GM19438 (cell line): ENCODE measurements around the gene TRIM24.
"Not testable (repeated sequence)": the region's sequence is repeated elsewhere in the genome, so short reads cannot be mapped to it uniquely, and the experiment has no call there.

ENCODE experiments used
- ATAC-seq: cut with Tn5 transposase; IDR thresholded peaks from one replicate; pipeline ENCODE4 v1.9.1; 2021; ENCODE audit warnings: low read depth; ENCODE audit not compliant: unreplicated experiment

Gene TRIM24

DNA sequence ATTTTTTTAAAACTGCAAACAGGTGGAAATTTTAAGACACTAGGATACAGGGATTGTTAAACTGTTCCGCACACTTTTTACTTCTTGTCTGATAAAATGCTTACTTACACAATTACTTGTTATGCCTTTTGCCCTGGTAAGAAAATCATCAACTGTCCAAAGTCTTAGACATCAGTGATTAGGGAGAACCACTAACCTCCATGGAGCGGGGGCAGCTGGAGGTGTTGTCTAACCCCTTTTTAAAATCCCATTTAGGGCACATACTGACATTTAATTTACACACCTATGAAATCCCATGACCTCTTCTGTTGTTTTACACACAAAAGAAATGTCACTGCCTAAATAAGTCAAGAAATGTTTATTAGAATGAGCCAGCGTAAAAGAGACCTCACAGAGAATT is 65.7 kb downstream of the TRIM24 start:
- ATAC-seq: no peak

DNA sequence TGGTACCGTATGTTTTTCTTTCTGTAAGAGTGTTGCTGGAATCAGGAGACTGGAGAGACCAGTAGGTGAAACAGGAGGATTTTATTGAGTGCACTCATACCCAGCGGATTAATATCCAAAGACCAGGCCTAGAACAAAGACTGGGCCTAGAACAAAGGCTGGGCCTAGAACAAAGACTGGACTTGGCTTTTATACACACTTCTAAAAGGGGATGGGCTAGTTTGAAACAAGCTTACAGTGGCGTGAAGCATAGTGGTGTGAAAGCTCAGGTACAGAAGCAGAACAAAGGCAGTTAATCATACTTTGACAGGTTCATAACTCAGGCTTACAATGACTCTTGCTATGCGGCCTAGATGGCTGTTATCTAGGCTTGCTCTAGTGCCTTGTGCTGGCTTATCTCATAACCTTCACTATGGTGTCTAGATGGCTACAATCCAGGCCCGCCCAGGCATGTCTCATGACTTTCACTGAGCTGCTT is 67.7 kb downstream of the TRIM24 start:
- no peak for ATAC-seq

DNA sequence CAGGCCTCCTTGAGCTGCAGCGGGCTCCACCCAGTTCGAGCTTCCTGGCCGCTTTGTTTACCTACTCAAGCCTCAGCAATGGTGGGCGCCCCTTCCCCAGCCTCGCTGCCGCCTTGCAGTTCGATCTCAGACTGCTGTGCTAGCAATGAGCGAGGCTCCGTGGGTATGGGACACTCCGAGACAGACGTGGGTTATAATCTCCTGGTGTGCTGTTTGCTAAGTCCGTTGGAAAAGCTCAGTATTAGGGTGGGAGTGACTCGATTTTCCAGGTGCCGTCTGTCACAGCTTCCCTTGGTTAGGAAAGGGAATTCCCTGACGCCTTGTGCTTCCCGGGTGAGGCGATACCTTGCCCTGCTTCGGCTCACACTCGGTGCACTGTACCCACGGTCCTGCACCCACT is 76.8 kb downstream of the TRIM24 start:
- not testable (repeated sequence) for ATAC-seq

DNA sequence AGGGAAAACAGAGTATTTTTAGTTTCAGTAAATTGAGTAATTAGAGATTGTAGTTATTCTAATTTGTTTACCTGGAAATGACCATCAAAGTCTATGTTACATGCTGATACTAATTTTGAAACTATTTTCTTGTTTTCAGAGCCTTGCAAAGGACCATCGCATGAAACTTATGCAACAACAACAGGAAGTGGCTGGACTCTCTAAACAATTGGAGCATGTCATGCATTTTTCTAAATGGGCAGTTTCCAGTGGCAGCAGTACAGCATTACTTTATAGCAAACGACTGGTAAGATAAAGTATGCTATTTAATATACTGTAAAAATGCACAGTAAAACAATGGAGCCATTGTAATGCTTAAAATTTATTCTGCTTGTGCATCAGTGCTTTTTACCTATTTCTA is 78.5 kb downstream of the TRIM24 start:
- ATAC-seq: peak; percentile 65

DNA sequence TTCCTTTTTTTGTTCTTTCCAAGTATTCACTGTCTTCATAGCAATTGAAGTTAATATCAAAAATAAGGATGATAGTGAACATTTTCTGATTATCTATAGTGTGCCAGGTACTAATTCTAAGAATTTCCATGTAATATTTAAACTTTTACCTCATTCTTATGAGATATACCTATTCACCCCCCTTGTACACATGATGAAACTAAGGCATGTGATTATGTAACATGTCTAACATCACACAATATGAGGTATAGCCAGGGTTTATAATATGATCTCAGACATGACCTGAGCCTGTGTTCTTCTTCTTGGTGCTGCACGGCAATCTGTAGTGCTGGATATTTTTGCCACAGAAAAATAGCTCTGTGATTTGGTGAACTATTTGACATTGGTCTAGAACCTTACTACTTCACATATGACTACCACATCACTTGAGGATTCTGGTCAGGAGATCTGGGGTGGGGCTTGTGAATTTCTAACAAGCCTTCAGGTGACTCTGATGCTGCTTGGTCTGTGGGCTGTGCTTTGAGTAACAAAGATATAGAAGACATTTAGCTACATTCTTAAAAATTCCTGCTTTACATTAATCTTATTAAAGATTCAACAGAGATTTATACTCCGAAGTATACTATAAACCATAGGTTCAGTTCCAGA is 79.1 kb downstream of the TRIM24 start:
- no peak for ATAC-seq

DNA sequence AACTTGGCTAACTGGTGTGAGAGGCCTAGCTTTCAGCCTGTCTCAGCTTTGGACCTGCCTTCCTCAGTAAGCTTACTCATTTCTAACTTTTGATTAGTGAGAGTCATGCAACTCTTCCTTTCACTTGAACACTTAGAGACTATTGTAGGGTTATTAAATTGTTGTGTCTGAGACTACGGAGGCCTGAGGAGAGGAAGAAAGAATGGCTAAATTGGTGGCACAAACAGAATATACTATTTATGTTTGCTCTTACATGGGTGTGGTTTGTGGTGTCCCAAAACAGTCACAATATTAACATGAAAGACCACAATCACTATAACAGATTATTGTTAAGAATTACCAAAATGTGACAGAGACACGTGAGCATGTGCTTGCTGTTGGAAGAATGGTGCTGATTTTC is 82.1 kb downstream of the TRIM24 start:
- ATAC-seq: peak; percentile 79

DNA sequence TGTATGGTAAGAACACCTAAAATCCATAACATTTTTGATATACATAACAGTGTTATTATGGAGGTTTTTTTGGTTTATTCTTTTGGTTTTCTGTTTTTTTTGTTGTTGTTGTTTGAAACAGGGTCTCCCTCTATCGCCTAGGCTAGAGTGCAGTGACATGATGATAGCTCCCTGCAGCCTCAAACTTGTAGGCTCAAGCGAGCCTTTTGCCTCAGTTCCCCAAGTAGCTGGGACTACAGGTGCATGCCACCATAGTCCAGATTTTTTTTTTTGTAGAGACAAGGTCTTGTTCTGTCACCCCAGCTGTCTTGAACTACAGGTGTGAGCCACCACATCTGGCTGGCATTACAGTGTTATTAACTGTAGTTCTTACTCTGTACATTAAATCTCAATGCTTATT is 83.7 kb downstream of the TRIM24 start:
- no peak for ATAC-seq

DNA sequence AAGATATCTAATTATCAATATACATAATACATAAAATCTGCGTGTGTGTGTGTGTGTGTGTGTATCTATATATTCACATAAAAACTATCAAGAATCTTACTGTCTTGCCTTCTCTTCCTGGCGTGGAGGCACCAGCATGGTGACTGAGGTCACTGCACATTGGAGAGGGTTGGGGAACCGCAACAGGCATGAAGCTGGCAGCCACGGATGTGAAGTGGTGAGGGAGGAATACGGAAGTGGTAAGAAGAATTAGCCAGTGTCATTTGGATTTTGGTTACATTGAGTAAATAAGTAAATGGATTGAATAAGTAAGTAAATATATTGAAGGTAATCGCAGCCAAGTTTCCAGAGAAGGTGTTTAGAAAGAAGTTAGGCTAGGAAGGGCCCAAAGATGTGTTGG is 85.1 kb downstream of the TRIM24 start:
- no peak for ATAC-seq

DNA sequence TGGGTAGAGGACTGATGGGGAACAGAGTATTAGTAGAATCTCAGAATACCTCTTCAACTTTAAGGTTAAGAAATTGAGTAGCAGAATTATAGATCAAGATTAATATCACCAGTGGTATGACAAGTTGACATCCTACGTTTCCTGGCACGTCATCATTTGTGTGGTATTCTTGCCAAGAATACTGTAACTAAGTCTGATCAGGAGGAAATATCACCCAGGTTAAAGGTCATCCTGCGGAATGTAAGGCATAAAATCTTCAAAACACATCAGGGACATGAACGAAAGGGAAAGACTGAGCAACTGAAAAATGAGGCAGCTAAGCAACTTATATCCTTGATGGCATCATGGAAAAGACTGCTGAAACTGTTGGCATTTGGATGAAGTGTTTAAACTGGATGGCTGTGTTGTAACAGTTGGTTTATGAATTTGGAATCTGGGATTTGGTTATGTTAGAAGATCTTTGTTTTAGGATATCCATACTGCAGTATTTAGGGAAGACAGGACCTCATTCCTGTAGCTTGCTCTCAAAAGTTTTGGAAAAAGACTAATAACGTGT is 86.1 kb downstream of the TRIM24 start:
- ATAC-seq: no peak

DNA sequence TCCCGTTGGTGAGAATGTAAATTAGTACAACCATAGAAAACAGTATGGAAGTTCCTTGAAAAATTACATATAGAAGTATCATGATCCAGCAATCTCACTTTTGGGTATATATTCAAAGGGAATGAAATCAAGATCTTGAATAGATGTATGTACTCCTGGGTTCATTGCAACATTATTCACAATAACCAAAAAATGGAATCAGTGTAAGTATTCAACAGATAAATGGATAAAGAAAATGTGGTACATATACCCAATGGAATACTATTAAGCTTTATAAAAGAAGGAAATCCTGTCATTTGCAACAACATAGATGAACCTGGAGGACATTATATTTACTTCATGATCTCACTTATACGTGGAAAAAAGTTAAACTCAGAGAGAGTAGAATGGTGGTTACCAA is 86.8 kb downstream of the TRIM24 start:
- no peak for ATAC-seq

DNA sequence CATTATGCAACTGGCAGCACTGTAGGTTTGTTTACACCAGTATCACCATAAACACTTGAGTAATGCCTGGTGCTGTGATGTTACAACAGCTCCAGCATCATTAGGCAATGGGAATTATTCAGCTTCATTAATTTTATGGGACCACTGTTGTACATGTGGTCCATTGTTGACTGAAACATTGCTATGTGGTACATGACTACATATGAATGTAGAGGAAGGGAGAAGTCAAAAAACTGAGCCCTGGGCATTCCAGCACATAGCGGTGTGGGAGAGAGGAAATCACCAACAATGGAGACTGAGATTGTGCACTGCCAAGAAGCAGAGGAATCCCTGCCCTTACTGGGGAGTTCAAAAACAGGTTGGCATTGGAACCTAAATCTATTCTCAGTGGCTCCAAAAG is 89.0 kb downstream of the TRIM24 start:
- ATAC-seq: no peak

DNA sequence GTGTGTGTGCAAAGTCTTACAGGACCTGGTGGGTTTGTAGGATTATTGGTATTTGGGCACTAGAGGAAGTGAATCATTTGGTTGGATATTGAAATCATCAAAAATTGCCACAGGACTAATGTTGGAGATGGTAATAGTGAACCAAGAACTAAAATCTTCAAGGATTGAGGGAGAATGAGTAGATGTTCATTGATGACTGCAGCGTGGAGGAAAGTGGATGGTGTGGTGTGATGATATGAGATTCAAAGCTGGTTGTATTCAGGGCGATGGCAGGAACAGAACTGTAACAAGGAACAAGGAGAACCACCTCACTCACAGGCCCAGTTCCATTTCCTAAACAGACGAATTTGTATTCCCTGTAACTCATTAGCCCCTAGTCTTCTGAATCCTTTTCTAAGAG is 90.3 kb downstream of the TRIM24 start:
- no peak for ATAC-seq

DNA sequence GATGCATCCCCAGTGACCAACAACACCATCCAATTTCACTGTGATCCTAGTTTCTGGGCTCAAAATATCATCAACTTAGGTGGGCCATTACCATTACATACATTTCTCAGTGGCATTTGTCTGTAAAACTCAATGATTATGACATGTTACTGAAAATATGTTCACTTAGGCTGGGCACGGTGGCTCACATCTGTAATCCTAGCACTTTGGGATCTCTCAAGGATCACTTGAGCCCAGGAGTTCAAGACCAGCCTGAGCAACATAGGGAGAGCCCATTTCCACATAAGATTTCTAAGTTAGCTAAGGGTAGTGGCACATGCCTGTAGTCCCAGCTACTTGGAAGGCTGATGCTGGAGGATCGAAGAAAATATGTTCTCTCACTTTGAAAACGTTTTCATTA is 91.0 kb downstream of the TRIM24 start:
- ATAC-seq: no peak

DNA sequence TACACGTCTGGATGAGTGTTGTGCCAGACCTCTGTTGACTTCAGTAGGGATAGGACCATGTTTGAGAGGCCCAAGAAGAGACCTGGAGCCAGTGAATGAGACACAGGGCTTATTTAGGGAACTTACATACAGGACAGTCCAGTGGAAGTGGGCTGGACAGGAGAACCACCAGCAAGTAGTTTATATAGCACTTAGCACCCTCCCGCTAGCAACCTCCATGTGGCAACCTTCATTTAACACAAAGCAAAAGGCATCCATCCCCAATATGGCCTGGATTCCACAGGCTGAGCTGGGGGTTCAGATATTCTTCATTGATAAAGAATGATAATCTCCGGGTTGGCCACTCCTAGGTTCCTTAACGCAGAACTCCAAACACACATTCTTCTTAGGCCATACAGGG is 93.7 kb downstream of the TRIM24 start:
- no peak for ATAC-seq

DNA sequence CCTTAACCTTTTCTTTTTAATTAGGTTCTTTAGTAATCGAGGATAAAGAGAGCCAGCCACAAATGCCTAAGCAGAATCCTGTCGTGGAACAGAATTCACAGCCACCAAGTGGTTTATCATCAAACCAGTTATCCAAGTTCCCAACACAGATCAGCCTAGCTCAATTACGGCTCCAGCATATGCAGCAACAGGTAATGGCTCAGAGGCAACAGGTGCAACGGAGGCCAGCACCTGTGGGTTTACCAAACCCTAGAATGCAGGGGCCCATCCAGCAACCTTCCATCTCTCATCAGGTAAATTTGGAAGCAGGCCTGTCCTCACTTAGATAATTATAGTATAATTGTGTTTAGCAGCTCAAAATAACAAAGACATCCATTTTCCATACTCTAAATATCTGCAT is 94.6 kb downstream of the TRIM24 start:
- no peak for ATAC-seq

DNA sequence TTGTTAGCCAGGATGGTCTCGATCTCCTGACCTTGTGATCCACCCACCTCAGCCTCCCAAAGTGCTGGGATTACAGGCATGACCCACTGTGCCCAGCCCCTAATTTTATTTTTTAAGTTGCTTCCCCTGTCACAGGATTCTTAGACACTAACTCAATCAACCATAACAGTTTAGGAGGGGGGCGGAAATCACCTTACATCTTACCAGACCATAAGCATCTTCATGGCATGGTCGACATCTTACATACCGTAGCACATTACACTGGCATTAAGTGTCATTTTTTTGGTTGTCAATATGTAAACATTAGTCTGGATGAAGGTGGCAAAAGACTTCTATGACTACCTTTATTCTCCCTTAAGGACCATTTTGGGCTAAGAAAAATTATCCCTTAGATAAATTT is 95.6 kb downstream of the TRIM24 start:
- ATAC-seq: no peak

DNA sequence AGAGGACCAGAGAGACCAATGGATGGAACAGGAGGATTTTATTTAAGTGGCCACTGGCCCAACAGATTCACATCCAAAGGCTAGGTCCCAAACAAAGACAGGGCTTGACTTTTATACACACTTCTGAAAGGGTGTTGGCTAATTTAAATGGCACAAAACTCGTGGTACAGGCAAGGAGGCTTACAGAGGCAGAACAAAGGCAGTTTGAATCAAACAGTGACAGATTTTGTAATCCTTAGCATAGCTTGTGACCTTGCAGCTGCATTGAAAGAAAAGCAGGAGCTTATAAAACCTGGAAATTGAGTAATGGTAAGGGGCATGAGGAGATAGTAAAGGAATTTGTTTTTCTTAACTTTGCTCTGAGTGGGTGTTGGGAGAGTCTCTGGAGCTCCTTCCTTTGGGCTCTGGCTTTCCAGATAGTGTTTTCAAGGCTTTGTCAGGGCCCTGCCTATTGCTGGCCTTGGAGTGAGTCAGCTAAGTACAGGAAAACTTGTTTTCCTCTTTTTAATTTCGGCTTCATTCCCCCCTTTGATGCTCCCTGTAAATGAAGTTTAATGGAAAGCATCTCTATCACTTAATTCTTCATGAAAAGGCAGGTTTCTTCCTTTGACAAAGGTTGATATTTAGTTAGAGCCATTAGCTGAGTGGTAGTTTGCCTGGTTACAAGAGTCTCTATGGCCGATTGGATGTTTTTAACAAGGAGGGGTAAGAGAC is 96.9 kb downstream of the TRIM24 start:
- ATAC-seq: no peak

DNA sequence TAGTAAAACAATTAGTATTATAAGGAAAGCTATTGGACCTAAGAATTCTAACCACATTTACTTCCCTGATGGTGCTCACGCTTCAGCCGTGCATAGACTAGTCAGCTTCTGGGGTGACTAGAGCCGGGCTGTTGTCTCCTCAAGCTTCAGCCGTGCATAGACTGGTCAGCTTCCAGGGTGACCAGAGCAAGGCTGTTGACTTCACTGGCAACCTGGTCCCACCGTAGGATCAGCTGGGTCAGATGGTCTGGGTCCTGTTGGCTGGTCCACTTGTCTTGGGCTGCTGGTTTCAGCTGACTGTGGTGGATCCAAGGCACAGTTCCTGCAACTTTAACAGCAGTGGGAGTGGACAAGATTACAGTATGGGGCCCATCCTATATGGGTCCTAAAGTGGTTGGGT is 99.4 kb downstream of the TRIM24 start:
- no peak for ATAC-seq

DNA sequence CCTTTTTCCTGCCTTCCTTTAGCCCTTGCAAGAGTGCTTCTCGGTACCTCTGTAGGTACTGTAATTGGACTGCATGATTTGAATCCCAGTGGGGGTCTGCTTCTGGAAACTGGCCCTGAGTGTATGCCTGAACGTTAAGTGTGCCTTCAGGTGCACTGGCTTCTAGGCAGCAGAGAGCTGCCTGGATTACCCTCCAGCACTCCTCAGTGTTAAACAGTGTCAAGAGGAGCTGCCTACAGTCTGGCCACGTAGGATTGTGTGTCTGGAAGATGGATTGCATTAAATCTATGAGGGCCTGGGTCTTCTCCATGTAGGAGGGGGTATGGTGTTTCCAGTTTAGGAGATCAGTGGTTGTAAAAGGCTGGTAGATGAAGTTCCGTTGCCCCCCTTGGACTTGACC is 103.7 kb downstream of the TRIM24 start:
- no peak for ATAC-seq

DNA sequence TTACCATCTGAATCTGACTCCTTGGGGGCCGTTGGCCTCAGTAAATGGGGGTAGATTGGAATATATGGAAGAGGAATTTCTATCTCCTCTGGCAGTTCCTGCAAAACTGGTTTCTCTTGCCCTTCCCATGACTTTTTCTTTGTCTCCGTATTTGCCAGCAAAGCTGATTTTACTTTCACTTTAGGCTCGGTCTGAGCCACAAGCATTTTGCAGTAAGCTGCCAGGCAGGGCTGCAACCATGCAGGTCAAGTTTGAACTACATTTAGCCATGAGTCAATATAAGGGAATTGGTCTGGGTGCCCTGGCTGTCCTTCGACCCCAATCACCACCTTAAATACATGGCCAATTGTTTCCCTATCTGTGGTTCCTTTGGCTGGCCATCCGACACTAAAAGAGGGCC is 104.3 kb downstream of the TRIM24 start:
- ATAC-seq: no peak

DNA sequence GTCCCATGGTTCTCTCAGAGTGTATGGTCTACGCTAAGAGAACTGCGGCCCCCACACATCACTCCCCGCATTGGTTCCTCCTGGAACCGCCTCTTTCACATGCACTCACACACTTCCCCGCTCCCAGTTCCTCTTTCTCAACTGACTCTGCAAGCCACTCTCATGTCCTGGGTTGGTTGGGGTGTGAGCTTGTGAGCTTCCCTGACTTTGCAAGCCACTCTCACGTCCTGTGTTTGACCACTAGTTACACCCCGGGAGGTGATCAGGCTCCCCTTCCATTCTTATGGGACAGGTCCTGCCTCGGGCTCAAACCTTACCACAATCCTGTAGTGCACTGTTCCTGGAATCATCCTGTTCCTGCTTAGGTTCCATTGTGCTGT is 105.0 kb downstream of the TRIM24 start:
- no peak for ATAC-seq

DNA sequence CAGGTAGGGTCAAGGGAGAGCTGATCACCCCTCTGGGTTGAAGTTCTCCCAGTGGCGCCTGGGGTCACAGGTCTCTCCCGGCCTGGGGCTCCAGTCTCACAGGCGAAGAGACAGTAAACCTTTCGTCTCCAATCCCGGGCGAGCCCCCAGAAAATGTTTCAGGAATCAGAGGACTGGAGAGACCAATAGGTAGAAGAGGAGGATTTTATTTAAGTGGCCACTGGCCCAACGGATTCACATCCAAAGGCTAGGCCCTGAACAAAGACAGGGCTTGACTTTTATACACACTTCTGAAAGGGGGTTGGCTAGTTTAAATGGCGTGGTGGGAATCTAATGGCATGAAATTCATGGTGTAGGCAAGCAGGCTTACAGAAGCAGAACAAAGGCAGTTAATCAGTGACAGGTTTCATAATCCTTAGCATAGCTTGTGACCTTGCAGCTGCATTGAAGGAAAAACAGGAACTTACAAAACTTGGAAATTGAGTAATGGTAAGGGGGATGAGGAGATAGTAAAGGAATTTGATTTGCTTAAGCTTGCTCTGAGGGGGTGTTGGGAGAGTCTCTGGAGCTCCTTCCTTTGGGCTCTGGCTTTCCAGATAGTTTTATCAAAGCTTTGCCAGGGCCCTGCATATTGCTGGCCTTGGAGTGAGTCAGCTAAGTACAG is 105.5 kb downstream of the TRIM24 start:
- no peak for ATAC-seq
